DND-41 (cell line): Measurements from ENCODE around the gene LIMK2.
"Not testable (repeated sequence)": the region's sequence is repeated elsewhere in the genome, so short reads cannot be mapped to it uniquely, and the experiment has no call there.

Experiments used
- ATAC-seq: fragments of 200-7000 bp; cut with Tn5 transposase; 3 replicates; pipeline ENCODE4 v1.9.1; 2021; ENCODE audit warnings: low read depth; ENCODE audit not compliant: insufficient read depth
- DNase-seq: peaks from one replicate; pipeline ENCODE4 v3.0.0-alpha.2; 2020
- H2AFZ ChIP-seq: 2 replicates; pipeline ENCODE4 v1.6.0; 2012; ENCODE audit warnings: low read depth, low read length
- H3K27ac ChIP-seq: 2 replicates; pipeline ENCODE4 v1.5.1; 2012; ENCODE audit warnings: low read length, inconsistent platforms
- H3K27me3 ChIP-seq: fragments of 200-600 bp; sonication (generic); 2 replicates; pipeline ENCODE4 v1.6.0; 2012; ENCODE audit warnings: low read length, mild to moderate bottlenecking, inconsistent platforms; ENCODE audit not compliant: insufficient read depth, poor library complexity
- H3K36me3 ChIP-seq: 2 replicates; pipeline ENCODE4 v1.5.1; 2012; ENCODE audit warnings: low read length, inconsistent platforms; ENCODE audit not compliant: insufficient read depth
- H3K4me1 ChIP-seq: 2 replicates; pipeline ENCODE4 v1.5.1; 2012; ENCODE audit warnings: mild to moderate bottlenecking, low read length; ENCODE audit not compliant: insufficient read depth
- H3K4me2 ChIP-seq: 2 replicates; pipeline ENCODE4 v1.6.0; 2012; ENCODE audit warnings: mild to moderate bottlenecking, moderate library complexity, low read length, inconsistent platforms; ENCODE audit not compliant: insufficient read depth
- H3K4me3 ChIP-seq, 2 experiments: fragments of 200-600 bp in 1 of 2; shearing (Covaris generic) in 1 of 2; 2 replicates each; pipeline ENCODE4 v1.5.1; 2012 to 2016; ENCODE audit warnings: inconsistent platforms in 2 of 2, low read length in 2 of 2, mild to moderate bottlenecking in 2 of 2, low read depth in 1 of 2, moderate library complexity in 1 of 2
- H3K79me2 ChIP-seq: 2 replicates; pipeline ENCODE4 v1.6.0; 2012; ENCODE audit warnings: low read length, inconsistent platforms; ENCODE audit not compliant: insufficient read depth
- H3K9ac ChIP-seq: 2 replicates; pipeline ENCODE4 v1.6.0; 2012; ENCODE audit warnings: low read depth, mild to moderate bottlenecking, inconsistent platforms, low read length, moderate library complexity
- H3K9me3 ChIP-seq: 2 replicates; pipeline ENCODE4 v1.5.1; 2012; ENCODE audit warnings: low read length, moderate library complexity, mild to moderate bottlenecking, inconsistent platforms; ENCODE audit not compliant: insufficient read depth, severe bottlenecking
- H4K20me1 ChIP-seq: 2 replicates; pipeline ENCODE4 v1.6.0; 2012; ENCODE audit warnings: low read length; ENCODE audit not compliant: insufficient read depth
- EZH2 ChIP-seq: IDR thresholded peaks from 3 replicates; pipeline ENCODE4 v1.6.1; 2012; ENCODE audit warnings: borderline replicate concordance, low read depth, mild to moderate bottlenecking, moderate library complexity, low read length, inconsistent platforms; ENCODE audit not compliant: severe bottlenecking
- TF ChIP-seq, protein P1 (sequence below): IDR thresholded peaks from 2 replicates; pipeline ENCODE4 v1.5.1; 2012; ENCODE audit warnings: borderline replicate concordance, low read length, moderate library complexity, mild to moderate bottlenecking; ENCODE audit not compliant: poor library complexity, severe bottlenecking; ENCODE audit errors: extremely low read depth

LIMK2 gene

GRCh38 chr22:31206460-31206859 is 5.6 kb upstream of the LIMK2 start:
- ATAC-seq, H3K9me3 ChIP-seq, H3K4me2 ChIP-seq, H3K27ac ChIP-seq, H3K9ac ChIP-seq, H3K27me3 ChIP-seq, H3K4me3 ChIP-seq, H2AFZ ChIP-seq, H3K4me1 ChIP-seq, H3K79me2 ChIP-seq, H4K20me1 ChIP-seq, DNase-seq: not testable (repeated sequence)
- H3K36me3 ChIP-seq = peaks cover 19% of the 10 kb centered on the region

DNA sequence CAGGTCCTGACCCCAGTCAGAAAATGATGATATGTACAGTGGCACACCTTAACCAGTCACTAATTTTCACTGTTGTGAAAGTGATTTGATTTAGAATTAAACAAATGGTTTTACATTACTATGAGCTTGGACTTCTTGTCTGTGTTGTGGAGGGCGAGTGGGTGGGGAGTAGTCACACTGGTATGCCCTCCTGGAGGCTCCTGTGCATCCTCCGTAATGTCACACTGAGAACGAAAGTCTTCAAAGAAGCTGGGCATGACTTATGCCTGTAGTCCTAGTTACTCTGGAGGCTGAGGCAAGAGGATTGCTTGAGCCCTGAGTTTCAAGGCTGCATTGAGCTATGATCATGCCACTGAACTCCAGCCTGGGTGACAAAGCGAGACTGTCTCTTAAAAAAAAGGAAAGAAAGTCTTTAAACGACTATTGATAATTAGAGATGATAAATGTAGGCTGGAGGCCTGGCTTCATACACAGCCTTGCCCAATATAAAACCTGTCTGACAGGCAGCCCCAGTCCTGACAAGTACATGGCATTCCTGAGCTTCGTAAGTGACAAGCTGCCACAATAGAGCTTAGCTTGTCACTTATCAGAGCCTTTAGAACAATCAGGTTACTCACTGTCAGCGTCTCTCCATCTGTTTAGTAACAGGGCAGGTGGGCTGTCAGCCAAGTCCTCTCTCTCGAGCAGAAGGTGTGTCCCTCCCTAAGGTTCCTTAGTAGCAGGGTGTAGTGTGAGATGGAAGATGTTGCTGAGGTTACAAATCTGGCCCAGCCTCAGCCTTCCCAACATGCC is 5.0 kb upstream of the LIMK2 start:
- no peak for DNase-seq
- no peak overlapping the region for H3K9ac ChIP-seq
- no peak for TF ChIP-seq EZH2
- TF ChIP-seq, protein P1, sequence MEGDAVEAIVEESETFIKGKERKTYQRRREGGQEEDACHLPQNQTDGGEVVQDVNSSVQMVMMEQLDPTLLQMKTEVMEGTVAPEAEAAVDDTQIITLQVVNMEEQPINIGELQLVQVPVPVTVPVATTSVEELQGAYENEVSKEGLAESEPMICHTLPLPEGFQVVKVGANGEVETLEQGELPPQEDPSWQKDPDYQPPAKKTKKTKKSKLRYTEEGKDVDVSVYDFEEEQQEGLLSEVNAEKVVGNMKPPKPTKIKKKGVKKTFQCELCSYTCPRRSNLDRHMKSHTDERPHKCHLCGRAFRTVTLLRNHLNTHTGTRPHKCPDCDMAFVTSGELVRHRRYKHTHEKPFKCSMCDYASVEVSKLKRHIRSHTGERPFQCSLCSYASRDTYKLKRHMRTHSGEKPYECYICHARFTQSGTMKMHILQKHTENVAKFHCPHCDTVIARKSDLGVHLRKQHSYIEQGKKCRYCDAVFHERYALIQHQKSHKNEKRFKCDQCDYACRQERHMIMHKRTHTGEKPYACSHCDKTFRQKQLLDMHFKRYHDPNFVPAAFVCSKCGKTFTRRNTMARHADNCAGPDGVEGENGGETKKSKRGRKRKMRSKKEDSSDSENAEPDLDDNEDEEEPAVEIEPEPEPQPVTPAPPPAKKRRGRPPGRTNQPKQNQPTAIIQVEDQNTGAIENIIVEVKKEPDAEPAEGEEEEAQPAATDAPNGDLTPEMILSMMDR = no peak
- H3K36me3 ChIP-seq = peaks cover 12% of the 10 kb centered on the region
- no peak overlapping the region for H3K4me2 ChIP-seq
- no peak overlapping the region for H3K27ac ChIP-seq
- peaks cover 11% of the 10 kb centered on the region for H3K4me1 ChIP-seq
- H3K9me3 ChIP-seq = no peaks in the 10 kb centered on the region
- no peak overlapping the region for H3K4me3 ChIP-seq
- H4K20me1 ChIP-seq = no peaks in the 10 kb centered on the region
- no peaks in the 10 kb centered on the region for H3K27me3 ChIP-seq
- H2AFZ ChIP-seq = no peak overlapping the region
- no peak for ATAC-seq
- no peaks in the 10 kb centered on the region for H3K79me2 ChIP-seq

DNA sequence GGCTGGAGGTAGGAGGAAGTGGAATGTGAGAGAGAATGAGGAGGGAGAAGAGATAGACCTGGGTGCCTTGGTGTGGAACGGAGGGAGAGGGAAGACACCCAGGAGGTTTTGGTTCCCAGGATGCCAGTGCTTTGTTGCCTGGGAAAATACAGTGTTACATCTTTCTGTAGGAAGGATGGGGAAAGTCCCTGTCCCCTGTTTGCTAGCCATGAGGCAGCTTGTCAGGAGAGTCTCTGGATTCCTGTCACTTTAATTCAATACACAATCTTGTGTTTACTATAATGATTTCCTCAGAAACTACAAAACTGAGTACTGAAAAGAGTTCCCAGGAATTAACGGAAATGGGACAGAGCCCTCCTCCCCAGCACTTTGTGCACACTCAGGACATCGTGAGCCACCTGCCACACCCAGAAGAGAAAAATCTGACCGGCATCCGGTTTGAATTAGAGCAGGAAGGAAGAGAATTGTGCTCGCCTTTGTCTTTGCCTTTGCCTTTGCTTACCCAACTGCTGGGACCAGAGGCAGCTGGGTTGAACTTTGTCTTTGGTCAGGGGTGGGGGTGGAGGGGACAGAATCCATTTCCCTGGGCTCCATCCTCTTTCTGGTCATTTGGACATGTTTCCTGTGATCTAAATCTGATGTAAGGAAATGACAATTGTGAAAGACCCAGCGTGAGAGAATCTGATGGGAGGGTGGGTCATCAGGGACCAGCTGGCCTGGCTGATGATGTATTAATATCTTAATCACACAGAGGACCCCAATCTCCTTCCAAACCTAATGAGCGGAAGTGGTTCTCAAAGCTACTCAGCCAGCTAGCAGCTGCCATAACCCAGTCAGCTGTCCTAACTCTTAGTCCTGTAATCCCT is 1.3 kb upstream of the LIMK2 start:
- Histone ChIP-seq H3K9ac (no peak overlapping the region), H3K27me3 (no peaks in the 10 kb centered on the region), H3K4me1 (peaks cover 24% of the 10 kb centered on the region), H3K4me2 (peak overlapping the region; percentile 68; the same call in 1 of the 2 replicates), H3K79me2 (peaks cover 19% of the 10 kb centered on the region), H4K20me1 (no peaks in the 10 kb centered on the region), H3K4me3 (peak overlapping the region in 1 of 2 experiments; percentile 88; a peak in 1 of 4 replicates), H2AFZ (peak overlapping the region; percentile 90), H3K36me3 (no peaks in the 10 kb centered on the region), H3K9me3 (no peaks in the 10 kb centered on the region), H3K27ac (no peak overlapping the region)
- no peak for DNase-seq
- no peak for ATAC-seq
- no peak for TF ChIP-seq EZH2
- TF ChIP-seq, protein P1 = no peak

DNA sequence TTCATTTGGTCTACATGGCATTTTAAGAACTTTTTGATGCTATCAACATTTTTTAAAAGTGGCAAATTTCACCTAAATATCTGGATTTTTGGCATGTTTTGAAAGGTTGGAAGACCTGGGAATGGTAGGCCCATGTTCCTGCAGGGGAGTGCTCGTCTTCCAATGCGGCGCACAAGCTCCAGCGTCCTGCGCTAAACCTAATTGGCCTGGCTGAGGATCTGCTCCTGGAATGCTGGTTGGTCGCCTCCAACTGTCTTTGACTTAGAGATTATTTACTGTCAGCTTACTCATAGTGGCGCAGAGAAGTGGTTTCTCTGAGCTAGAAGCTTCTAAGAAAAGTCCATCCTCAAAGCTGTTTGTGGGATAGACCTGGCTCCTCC is 626 bp upstream of the LIMK2 start:
- H3K27ac ChIP-seq = peak overlapping the region; percentile 61

More for the DNA sequence above, 626 bp upstream of the LIMK2 start:
- Histone ChIP-seq H3K4me1 (peaks cover 24% of the 10 kb centered on the region), H3K9ac (peak overlapping the region; percentile 92), H3K27me3 (no peaks in the 10 kb centered on the region), H3K36me3 (no peaks in the 10 kb centered on the region), H3K4me2 (peak overlapping the region; percentile 68), H3K4me3 (peak overlapping the region; percentile 88 to 90; a peak in 3 of 4 replicates), H2AFZ (peak overlapping the region; percentile 90), H4K20me1 (no peaks in the 10 kb centered on the region), H3K9me3 (no peaks in the 10 kb centered on the region), H3K79me2 (peaks cover 19% of the 10 kb centered on the region)
- DNase-seq (no peak), ATAC-seq (no peak)
- no peak for TF ChIP-seq EZH2
- TF ChIP-seq, protein P1 = no peak
